ENCODE results near the gene ENTREP1. TPM values are rescaled to one million over a fixed set of nuclear protein-coding genes. Genes with fewer than 3 reads are reported as not detected.

ENTREP1 gene
- polyA plus RNA-seq, 1 of the 3 experiments (the other 2 are of a cell fraction), result not detected

GRCh38 chr9:69430206-69430605 lies 105.2 kb downstream of the ENTREP1 start:
- Histone ChIP-seq H4K20me1 (ENCODE audit: insufficient read depth) (no peaks in the 10 kb centered on the region), H3K9me2 (no peaks in the 10 kb centered on the region), H3F3A (replicated peaks; ENCODE audit: insufficient read depth) (peaks cover 4% of the 10 kb centered on the region), H3K4me2 (no peak overlapping the region), H3K9ac (no peak overlapping the region), H3K79me2 (ENCODE audit: insufficient read depth) (no peaks in the 10 kb centered on the region), H3K4me1 (ENCODE audit: control insufficient read depth in 1 of 2, insufficient read depth in 2 of 2, low read depth in 1 of 2, low read length in 1 of 2) (no peaks in the 10 kb centered on the region), H3K4me3 (ENCODE audit: low read depth in 2 of 2, low read length in 1 of 2) (no peak overlapping the region), H3K27ac (ENCODE audit: low read depth in 2 of 2, low read length in 1 of 2) (no peak overlapping the region), H3K27me3 (ENCODE audit: insufficient read depth) (no peaks in the 10 kb centered on the region), H2AFZ (ENCODE audit: low read depth) (no peak overlapping the region), H3K9me3 (no peaks in the 10 kb centered on the region), H3K36me3 (replicated peaks in 1 of 2; ENCODE audit: control insufficient read depth in 1 of 2, insufficient read depth in 2 of 2, low read length in 1 of 2) (no peaks in the 10 kb centered on the region)
- no peak for DNase-seq
- ChIA-PET CTCF (interaction anchor here (1.1 kb wide), 1 partner anchor 489 kb away, joined by 3 read pairs; no protein-coding TSS in a partner anchor), POLR2A (no interaction called here)
- no peak for TF ChIP-seq EP300 (IDR thresholded peaks at IDR 0.05; ENCODE audit: borderline replicate concordance in 1 of 2, low read depth in 1 of 2, low read length in 1 of 2)
- no peak for TF ChIP-seq IRF3 (IDR thresholded peaks at IDR 0.05; ENCODE audit: low read depth, low read length)
- WGBS (ENCODE audit: low lambda C conversion rate), result 80% methylated on average over 3 of the region's 4 CpGs

GRCh38 chr9:69431203-69431602 lies 106.2 kb downstream of the ENTREP1 start:
- H3K9ac ChIP-seq, result no peak overlapping the region
- no peak overlapping the region for H3K4me3 ChIP-seq (ENCODE audit: low read depth in 2 of 2, low read length in 1 of 2)
- ChIA-PET CTCF (no interaction called here), POLR2A (no interaction called here)
- 88% methylated on average over 9 of the region's 13 CpGs for WGBS (ENCODE audit: low lambda C conversion rate)
- no peaks in the 10 kb centered on the region for H4K20me1 ChIP-seq (ENCODE audit: insufficient read depth)
- TF ChIP-seq REST (IDR thresholded peaks at IDR 0.05; ENCODE audit: low read depth, low read length) (no peak), CTCF (IDR thresholded peaks at IDR 0.05) (no peak), SMC3 (IDR thresholded peaks at IDR 0.05; ENCODE audit: low read depth, low read length) (no peak), NFIC (IDR thresholded peaks at IDR 0.05; ENCODE audit: borderline replicate concordance) (no peak), NRF1 (IDR thresholded peaks at IDR 0.05; ENCODE audit: low read depth, low read length) (no peak), JUND (IDR thresholded peaks at IDR 0.05) (no peak)
- DNase-seq, result no peak
- H3K79me2 ChIP-seq (ENCODE audit: insufficient read depth), result no peaks in the 10 kb centered on the region
- peaks cover 4% of the 10 kb centered on the region for H3F3A ChIP-seq (replicated peaks; ENCODE audit: insufficient read depth)
- H3K9me2 ChIP-seq, result no peaks in the 10 kb centered on the region
- H3K36me3 ChIP-seq (replicated peaks in 1 of 2; ENCODE audit: control insufficient read depth in 1 of 2, insufficient read depth in 2 of 2, low read length in 1 of 2), result no peaks in the 10 kb centered on the region
- no peaks in the 10 kb centered on the region for H3K27me3 ChIP-seq (ENCODE audit: insufficient read depth)
- H2AFZ ChIP-seq (ENCODE audit: low read depth), result no peak overlapping the region
- H3K4me2 ChIP-seq, result no peak overlapping the region
- no peak overlapping the region for H3K27ac ChIP-seq (ENCODE audit: low read depth in 2 of 2, low read length in 1 of 2)
- H3K9me3 ChIP-seq, result no peaks in the 10 kb centered on the region
- no peaks in the 10 kb centered on the region for H3K4me1 ChIP-seq (ENCODE audit: control insufficient read depth in 1 of 2, insufficient read depth in 2 of 2, low read depth in 1 of 2, low read length in 1 of 2)
